HG03175 (cell line): ENCODE measurements around the gene SORCS2.

Source experiments
- ATAC-seq: cut with Tn5 transposase; IDR thresholded peaks from one replicate; pipeline ENCODE4 v1.9.1; 2021; ENCODE audit warnings: mild to moderate bottlenecking, moderate library complexity; ENCODE audit not compliant: unreplicated experiment

SORCS2 gene

GRCh38 chr4:7319024-7319423, 126.7 kb downstream of the SORCS2 start:
- no peak for ATAC-seq

- no peak for ATAC-seq
Observed at GRCh38 chr4:7320206-7320797, 128.0 kb downstream of the SORCS2 start.

GRCh38 chr4:7322166-7322991, 130.0 kb downstream of the SORCS2 start:
- no peak for ATAC-seq

- no peak for ATAC-seq
Observed at GRCh38 chr4:7323461-7323871, 131.1 kb downstream of the SORCS2 start.

DNA sequence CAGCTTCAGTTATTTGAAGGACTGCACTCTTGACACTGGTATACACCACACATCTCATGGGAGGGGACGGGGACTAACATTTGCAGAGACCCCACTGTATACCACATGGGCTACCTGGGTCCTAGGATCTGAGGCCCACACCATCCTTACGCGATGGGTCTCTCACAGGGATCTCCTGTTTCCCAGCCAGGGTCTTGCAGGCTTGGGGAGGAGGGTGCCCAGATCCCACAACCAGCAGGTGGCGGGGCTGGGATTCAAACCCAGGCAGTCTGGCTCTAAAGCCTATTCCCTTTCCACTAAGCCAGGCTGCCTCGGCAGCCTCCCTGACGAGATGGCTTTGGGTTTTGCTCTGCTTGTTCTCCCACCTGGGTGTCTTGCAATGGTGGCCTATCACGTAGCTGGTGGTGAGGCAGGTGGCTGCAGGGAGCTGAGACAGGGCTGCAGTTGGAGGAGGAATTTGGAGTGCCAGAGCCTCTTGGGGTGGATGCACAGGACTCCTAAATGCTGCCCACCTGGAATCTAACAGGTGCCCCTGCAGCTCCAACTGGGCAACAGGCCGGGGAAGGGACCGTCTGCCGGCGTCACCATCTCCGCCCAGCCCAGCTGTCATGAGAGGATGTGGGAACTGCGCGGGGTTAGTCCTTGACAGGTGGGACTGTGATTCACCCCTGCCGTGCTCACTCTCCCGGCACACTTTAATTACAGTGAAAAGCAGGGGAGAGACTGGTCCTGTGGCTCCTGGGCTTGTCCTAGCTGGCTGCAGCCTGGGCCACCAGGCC, 131.7 kb downstream of the SORCS2 start:
- no peak for ATAC-seq

- no peak for ATAC-seq
Observed at GRCh38 chr4:7324651-7325121, 132.3 kb downstream of the SORCS2 start.

GRCh38 chr4:7325541-7325940, 133.2 kb downstream of the SORCS2 start:
- no peak for ATAC-seq

DNA sequence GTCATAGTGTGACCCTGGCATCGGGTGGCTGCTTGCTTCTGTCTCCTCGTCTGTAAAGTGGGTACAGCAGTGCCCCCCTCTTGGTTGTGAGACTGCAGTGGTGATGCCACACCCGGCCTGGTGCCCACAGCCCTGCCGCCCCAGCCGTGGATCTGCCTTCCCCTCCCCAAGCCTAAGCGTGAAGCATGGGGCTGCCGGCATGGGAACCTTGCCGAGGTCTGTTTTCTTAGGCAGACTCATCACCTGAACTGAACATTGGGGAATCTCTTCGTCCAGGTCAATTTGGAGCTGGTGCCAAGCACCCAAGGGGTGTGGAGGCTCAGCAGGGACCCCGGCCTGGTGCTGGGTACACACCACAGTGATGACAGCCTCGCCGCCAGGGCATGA, 134.0 kb downstream of the SORCS2 start:
- ATAC-seq = no peak

GRCh38 chr4:7326693-7327340, 134.5 kb downstream of the SORCS2 start:
- ATAC-seq = no peak

GRCh38 chr4:7327341-7327885, 135.1 kb downstream of the SORCS2 start:
- ATAC-seq = no peak

- no peak for ATAC-seq
Observed at GRCh38 chr4:7328162-7328912, 136.0 kb downstream of the SORCS2 start.

- no peak for ATAC-seq
Observed at GRCh38 chr4:7328913-7329638, 136.7 kb downstream of the SORCS2 start.

GRCh38 chr4:7330031-7330596, 137.8 kb downstream of the SORCS2 start:
- no peak for ATAC-seq

DNA sequence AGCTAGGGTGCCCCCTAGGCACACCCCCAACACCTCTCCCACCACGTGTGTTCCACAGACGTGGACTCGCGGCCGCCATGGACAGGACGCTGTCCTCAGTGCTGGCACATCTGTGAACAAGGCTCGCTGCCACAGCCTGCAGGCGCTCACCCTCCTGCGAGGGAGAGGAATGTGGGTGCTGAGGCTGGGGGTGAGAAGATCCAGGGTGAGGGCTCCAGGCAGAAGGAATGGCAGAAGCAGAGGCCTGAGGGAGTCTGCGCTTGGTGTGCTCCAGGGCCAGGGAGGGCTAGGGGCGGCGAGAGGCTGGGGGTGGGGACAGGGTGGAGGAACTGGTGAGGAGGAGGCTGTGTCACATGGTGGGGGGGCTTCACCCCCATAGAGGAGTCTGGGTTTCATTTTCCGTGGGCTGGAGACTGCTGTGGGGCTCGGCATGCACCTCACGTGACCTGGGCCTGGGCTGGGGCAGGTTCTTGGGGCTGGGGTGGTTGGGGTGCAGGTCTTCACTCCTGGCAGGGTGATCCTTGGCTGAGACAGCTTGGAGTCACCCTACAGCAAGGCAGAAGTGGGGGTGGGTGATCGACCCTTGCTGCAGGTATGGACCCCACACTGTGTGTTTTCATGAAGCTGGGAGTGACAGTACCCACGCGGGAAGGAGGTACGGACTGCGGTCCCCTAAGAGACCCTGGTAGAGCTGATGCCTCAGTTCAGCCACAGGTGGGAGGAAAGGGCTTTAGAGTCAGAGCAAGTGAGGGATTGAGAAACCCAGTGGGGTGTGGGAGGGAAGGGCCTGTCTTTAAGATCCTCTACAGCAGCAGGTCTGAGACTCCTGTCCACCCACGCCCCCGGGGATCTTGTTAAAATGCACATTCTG, 138.7 kb downstream of the SORCS2 start:
- no peak for ATAC-seq

GRCh38 chr4:7331682-7332000, 139.3 kb downstream of the SORCS2 start:
- no peak for ATAC-seq

DNA sequence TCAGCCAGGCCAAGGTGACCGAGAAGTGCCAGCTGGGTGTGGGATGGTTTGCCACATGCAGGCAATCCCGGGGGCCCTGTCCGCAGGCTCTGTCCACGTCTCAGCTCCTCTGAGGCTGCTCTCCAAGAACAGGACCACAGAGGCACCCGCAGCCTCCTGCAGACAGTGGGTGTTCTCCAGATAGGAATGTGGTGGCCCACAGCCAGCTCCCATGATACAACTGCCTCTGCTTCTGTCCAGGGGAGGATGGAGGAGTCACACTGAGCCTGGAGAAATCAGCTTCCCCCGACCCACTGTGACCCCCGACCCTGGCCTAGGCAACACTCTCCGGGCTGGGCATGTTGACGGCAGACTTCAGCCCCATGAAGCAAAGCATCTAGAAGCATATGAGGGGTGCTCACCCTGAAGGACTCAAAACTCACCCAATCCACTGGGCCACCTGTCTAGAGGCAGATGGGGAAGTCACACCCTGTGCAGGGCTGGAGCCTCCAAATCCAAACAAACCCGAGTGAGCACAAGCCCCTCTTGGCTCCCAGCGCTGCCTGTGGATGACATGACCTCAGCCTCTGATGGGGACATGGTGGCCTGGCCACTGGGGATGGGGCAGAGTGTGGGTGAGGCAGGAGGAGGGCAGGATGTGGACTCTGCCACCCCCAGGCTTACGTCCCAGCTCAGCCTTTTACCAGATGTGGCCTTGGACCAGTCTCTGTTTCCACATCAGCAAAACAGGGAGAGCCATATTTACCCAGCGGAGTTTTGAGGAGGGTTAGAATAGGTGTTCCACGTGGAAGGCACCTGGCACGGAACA, 140.1 kb downstream of the SORCS2 start:
- ATAC-seq = no peak

DNA sequence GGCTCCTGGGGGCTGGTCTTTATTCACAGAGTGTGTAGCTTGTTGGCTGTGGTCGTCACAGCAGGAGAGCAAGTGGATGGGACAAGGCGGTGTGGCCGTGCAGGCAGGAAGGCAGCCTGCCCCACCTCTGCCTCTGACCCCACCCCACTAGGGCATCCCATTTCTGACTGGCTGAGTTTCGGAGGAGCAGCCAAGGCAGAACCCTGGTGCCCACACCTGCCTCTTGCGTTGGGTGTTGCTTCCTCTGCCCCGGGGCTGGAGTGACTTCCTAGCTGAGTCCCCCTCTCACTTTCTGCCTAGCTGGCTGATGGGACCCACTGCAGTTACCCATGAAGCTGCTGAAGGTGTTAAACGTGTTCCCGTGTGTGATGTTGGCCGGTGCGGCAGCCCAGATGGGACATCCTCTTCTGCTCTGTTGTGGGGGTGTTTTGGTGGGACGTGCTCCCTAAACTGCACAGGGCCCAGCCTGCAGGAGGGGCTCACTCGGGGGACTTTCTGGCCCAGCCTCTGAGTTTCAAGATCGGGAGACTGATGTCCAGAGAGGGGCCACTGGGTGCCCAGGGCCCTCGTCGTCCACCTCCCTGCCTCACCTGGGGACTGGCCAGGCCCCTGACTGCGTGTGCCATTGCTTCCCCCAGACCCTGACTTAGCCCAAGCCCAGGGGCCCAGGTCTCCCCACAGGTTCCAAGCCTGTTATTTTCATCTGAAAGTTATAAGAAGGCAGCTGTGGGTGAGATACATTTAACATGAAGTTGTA, 140.9 kb downstream of the SORCS2 start:
- ATAC-seq = no peak
